CD4-positive, alpha-beta T cell treated with Interleukin-4 for 4 hours (primary cell): Measurements from ENCODE around the gene TSPAN15.

Experiments used
- DNase-seq: peaks from one replicate; pipeline ENCODE4 v3.0.0-alpha.2; 2020

TSPAN15 gene

GRCh38 chr10:69489506-69490090 lies 38.3 kb downstream of the TSPAN15 start:
- no peak for DNase-seq

DNA sequence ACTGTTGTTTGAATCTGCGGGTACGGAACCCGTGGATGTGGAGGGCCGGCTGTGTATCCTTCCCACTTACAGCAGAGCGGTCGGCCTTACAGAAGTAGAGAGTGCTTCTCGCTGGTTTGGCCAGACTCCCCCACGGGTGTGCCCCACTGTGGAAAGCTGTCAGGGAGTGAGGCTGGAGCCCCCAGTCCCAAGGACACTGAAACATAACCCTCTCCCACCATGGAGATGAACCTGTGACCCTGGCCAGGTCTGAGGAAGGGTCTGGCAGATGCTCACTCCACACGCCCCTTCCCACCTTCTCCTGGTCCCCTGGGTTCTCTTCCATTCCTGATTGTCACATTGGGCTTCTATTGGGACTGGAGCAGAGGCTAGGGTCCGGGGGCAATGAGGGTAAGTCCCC lies 39.6 kb downstream of the TSPAN15 start:
- DNase-seq: no peak

GRCh38 chr10:69491611-69492010 lies 40.3 kb downstream of the TSPAN15 start:
- no peak for DNase-seq

DNA sequence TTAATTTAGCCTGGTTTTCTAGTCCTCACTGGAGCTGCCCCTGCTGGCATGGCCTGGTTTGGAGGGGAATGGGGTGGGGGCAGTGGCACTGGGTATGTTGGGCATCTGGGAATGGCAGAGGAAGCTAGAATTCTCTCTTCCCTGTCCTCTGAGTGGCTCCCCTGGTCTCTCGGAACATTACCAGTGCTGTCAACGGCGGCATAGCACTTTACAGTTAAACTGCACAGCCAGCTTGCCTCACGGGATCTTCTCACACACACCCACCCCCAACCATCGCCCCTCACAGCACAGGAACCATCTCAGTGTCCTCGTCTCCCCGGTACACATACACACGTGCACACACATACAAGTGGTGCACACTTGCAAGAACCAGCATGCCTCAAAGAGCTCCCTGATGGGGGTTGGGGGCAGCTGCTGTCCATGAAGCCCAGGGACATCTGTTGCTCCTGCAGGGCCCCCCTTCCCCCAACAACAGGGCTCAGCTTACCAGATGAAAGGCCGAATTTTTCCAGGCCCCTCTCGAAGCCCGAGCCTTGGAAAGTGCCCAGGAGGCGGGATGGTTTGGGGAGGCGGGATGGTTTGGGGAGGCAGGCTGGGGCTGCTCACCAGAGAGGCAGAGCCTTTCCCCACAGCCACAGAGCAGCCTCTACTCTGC lies 41.0 kb downstream of the TSPAN15 start:
- DNase-seq: no peak

GRCh38 chr10:69492746-69493462 lies 41.6 kb downstream of the TSPAN15 start:
- no peak for DNase-seq

- no peak for DNase-seq
Measured at GRCh38 chr10:69494626-69495558, 43.6 kb downstream of the TSPAN15 start.

GRCh38 chr10:69495666-69496065 lies 44.4 kb downstream of the TSPAN15 start:
- no peak for DNase-seq

- DNase-seq: no peak
Measured at GRCh38 chr10:69496352-69497230, 45.3 kb downstream of the TSPAN15 start.

DNA sequence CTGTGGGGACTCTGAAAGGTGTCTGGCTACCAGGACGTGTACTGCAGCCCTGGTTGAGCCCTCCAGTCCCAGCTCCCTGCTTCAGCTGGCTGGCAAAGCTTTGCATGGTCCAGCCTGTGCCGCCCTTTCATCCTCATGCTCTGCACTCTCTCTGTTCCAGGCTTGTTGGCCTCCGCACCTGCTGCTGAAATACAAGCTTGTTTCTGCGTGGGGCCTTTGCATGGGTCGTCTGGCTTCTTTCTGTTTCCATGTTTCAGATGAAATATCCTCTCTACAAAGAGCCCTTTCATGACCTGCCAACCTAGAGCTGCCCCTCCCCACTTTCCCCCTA lies 45.9 kb downstream of the TSPAN15 start:
- no peak for DNase-seq

- no peak for DNase-seq
Measured at GRCh38 chr10:69497611-69498390, 46.5 kb downstream of the TSPAN15 start.

DNA sequence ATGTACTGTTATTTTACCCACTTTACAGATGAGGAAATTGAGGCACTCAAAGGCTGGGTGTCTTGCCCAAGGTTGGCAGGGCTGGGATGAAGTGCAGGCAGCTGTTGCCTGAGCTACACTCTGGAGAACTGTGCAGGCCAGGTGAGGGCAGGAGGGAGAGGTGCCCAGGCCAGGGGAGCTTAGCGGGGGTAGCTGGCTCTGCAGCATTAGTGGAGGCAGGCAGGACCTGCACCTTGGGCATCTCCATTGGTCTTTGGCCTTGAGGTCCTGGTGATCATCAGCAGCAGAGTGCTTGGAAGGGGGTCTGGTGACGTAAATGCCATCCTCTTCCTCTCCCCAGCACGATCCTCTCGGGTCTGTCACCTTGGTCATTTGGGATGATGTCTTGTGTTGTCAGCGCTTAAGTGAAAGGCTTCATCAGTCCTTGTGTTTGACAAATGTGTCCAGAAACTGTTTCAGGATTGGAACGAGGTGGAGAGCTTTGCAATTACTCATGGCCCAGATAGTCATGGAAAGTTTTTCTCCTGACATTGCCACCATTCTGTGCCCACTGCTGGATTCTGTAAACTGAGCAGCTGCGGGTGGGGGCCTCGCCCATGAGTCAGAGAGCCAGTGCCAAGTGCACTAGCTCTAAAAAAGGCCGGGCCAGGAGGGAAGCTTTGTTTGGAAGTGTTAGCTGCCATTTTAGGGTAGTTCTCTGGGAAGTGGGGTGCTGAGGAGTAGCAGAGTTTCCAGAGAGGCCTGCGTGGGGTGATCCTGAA lies 47.6 kb downstream of the TSPAN15 start:
- no peak for DNase-seq

DNA sequence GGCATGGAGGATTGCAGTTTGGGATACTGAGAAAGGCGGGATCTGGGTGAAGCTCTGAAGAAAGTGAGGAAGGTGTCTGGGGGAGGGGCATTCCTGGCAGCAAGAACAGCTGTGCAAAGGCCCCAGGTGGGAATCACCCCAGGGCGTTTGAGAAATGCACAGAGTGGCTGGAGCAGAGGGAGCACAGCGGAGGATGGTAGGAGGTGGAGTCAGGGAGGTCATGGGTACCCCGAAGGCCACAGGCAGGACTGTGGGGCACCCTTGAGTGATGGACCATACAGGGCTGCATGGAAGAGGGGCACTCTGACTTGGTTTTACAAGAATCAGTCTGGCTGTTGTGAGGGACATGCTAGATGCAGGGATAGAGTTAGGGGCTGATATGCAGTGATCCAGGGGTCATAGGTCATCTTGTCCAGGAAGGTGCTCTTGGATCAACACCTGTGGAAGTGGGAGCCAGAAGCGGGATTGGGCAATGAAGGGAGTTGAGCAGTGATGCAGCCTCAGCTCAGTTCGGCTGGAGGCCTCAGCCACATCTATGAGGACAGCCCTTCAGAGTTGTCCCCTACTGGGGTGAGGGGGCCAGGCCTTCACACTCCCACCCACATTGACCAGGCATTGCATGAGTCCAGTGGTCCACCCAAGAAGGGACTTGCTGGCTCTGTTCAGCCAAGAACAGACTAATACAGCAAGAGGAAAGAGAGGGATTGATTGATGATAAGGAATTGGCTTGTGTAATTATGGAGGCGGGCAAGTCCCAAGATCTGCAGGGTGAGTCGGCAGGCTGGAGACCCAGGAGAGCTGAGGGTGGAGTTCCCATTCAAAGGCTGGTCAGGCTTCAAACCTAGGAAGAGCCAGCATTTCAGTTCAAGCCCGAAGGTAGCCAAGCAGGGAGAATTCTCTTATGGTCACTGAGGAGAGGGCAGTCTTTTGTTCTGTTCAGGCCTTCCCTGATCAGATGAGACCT lies 48.7 kb downstream of the TSPAN15 start:
- no peak for DNase-seq

- no peak for DNase-seq
Measured at GRCh38 chr10:69500864-69501468, 49.7 kb downstream of the TSPAN15 start.

- DNase-seq: no peak
Measured at GRCh38 chr10:69501657-69502056, 50.4 kb downstream of the TSPAN15 start.

DNA sequence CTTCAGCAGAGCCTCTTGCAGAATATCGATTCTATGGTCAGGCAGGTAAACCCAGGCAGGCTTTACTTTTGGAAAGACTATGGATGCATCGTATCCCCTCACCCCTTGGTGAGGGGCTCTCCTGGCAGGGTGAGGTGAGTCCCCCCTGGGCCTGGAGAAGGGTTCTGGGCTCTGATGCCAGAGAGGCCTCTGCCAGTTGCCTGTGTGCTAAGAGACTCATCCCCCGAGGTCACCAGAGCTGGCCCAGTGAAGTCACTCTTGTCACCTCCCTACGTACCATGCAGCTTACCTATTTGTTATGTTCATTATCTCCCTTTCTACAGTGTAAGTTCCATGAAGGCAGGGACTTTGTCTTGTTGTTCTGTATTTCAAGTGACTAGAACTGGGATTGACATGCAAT lies 51.3 kb downstream of the TSPAN15 start:
- no peak for DNase-seq

- DNase-seq: no peak
Measured at GRCh38 chr10:69503001-69503895, 52.0 kb downstream of the TSPAN15 start.

DNA sequence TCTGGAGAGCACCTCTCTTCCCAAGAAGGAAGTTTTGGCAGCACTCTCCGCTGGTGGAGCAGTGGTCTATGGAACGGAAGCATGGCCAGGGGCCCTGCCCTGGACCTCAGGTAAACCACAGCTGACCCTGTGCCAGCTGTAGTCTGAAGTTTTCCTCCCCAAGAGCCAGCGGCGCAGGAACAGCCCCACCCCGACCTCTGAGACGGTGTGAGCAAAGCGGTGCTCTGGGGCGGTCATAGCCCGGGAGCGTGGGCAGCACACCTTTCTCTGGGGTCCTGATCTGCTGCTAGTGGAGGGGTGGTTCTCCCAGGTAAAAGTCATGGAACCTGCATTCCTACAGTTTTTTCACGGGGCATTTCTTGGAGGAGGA lies 52.6 kb downstream of the TSPAN15 start:
- no peak for DNase-seq
